H1 (cell line): ENCODE measurements around the gene TMEM116. TPM values are rescaled to one million over a fixed set of nuclear protein-coding genes. Genes with fewer than 3 reads are reported as not detected.

Experiments
- CTCF ChIA-PET: fragments of 300-600 bp; sonication (Branson Sonifier 250); formaldehyde crosslinking; loops from one replicate; lab custom pipeline; 2021; ENCODE audit not compliant: partially characterized antibody; lab: Charles Lee
- POLR2A ChIA-PET: fragments of 300-600 bp; sonication (Branson Sonifier 250); formaldehyde crosslinking; loops from one replicate; lab custom pipeline; 2021; ENCODE audit warnings: inconsistent platforms; ENCODE audit not compliant: partially characterized antibody; lab: Charles Lee
- DNase-seq, 2 experiments: peaks; one replicate each; pipeline versions ENCODE4 v3.0.0 to v3.0.0-alpha.2; 2010 to 2022; ENCODE audit warnings: low spot score in 2 of 2, low read depth in 1 of 2, mixed read lengths in 1 of 2
- FAIRE-seq: peaks from 2 replicates; lab custom pipeline; 2011; peaks lifted over from hg19 to GRCh38; lab: Jason Lieb, UNC
- H2AFZ ChIP-seq: 2 replicates; pipeline ENCODE4 v1.8.1; 2012; ENCODE audit warnings: low read length, inconsistent platforms
- H2AK5ac ChIP-seq: 2 replicates; pipeline ENCODE4 v1.6.1; 2013; ENCODE audit warnings: low read depth, low read length
- H2BK120ac ChIP-seq: replicated peaks from 2 replicates; pipeline ENCODE3; 2013; ENCODE audit warnings: low read depth, low read length, inconsistent platforms
- H2BK12ac ChIP-seq: 2 replicates; pipeline ENCODE4 v1.6.1; 2013; ENCODE audit warnings: low read depth, low read length
- H2BK15ac ChIP-seq: 2 replicates; pipeline ENCODE4 v1.6.1; 2013; ENCODE audit warnings: low read length
- H2BK20ac ChIP-seq: 2 replicates; pipeline ENCODE4 v1.6.1; 2013; ENCODE audit warnings: low read length
- H2BK5ac ChIP-seq: 2 replicates; pipeline ENCODE4 v1.6.1; 2013; ENCODE audit warnings: low read depth, low read length
- H3K14ac ChIP-seq: 2 replicates; pipeline ENCODE4 v1.6.1; 2013; ENCODE audit warnings: inconsistent platforms; ENCODE audit not compliant: insufficient read length
- H3K18ac ChIP-seq: 2 replicates; pipeline ENCODE4 v1.6.1; 2013; ENCODE audit warnings: low read length; ENCODE audit errors: extremely low read depth
- H3K23ac ChIP-seq: 2 replicates; pipeline ENCODE4 v1.6.1; 2013; ENCODE audit warnings: inconsistent platforms; ENCODE audit not compliant: insufficient read length
- H3K23me2 ChIP-seq: 2 replicates; pipeline ENCODE4 v1.6.1; 2013; ENCODE audit warnings: low read depth, low read length
- H3K27ac ChIP-seq: 2 replicates; pipeline ENCODE4 v1.6.1; 2011; ENCODE audit warnings: low read depth, low read length, inconsistent platforms
- H3K27me3 ChIP-seq, 4 experiments: replicated peaks in 1 of 4; 1 replicate in 1 of 4; 2 replicates in 3 of 4; pipeline versions ENCODE4 v1.6.1 to v1.8.1; 2011 to 2013; ENCODE audit warnings: low read length in 3 of 4, mild to moderate bottlenecking in 3 of 4, inconsistent platforms in 2 of 4, mixed read lengths in 2 of 4, moderate library complexity in 1 of 4; ENCODE audit not compliant: control insufficient read depth in 3 of 4, insufficient read depth in 3 of 4; ENCODE audit errors: extremely low read depth in 1 of 4
- H3K36me3 ChIP-seq, 4 experiments: 2 replicates each; pipeline versions ENCODE4 v1.6.1 to v1.8.1; 2011 to 2013; ENCODE audit warnings: mild to moderate bottlenecking in 4 of 4, low read length in 3 of 4, moderate library complexity in 2 of 4, control low read depth in 1 of 4, inconsistent platforms in 1 of 4; ENCODE audit not compliant: insufficient read depth in 4 of 4, control insufficient read depth in 2 of 4
- H3K4ac ChIP-seq: replicated peaks from 2 replicates; pipeline ENCODE3; 2013; ENCODE audit warnings: low read length, low read depth, mixed read lengths, inconsistent platforms; ENCODE audit not compliant: insufficient read length
- H3K4me1 ChIP-seq, 4 experiments: replicated peaks in 1 of 4; 1 replicate in 1 of 4; 2 replicates in 3 of 4; pipeline versions ENCODE4 v1.6.1 to v1.8.1; 2011 to 2013; ENCODE audit warnings: low read length in 3 of 4, inconsistent platforms in 2 of 4, mixed read lengths in 1 of 4; ENCODE audit not compliant: insufficient read depth in 4 of 4, control insufficient read depth in 3 of 4
- H3K4me2 ChIP-seq, 2 experiments: 2 replicates each; pipeline versions ENCODE4 v1.6.1 to v1.8.1; 2011 to 2013; ENCODE audit warnings: low read depth in 2 of 2, low read length in 2 of 2, control low read depth in 1 of 2, inconsistent platforms in 1 of 2, mild to moderate bottlenecking in 1 of 2; ENCODE audit not compliant: insufficient read depth in 1 of 2
- H3K4me3 ChIP-seq, 4 experiments: fragments of 200-600, 300-600 bp in 1 of 4; sonication (generic), shearing (Covaris generic), sonication (Bioruptor Twin) in 1 of 4; 2 replicates each; pipeline versions ENCODE4 v1.5.1 to v1.8.1; 2011 to 2016; ENCODE audit warnings: low read length in 4 of 4, low read depth in 3 of 4, control low read depth in 2 of 4, inconsistent platforms in 2 of 4, mild to moderate bottlenecking in 2 of 4, mixed read lengths in 1 of 4, moderate library complexity in 1 of 4; ENCODE audit not compliant: insufficient read depth in 2 of 4; ENCODE audit errors: extremely low read depth in 1 of 4
- H3K56ac ChIP-seq: replicated peaks from 2 replicates; pipeline ENCODE3; 2013; ENCODE audit warnings: low read depth, mild to moderate bottlenecking, mixed read lengths, low read length, inconsistent platforms; ENCODE audit not compliant: insufficient read length
- H3K79me1 ChIP-seq: 2 replicates; pipeline ENCODE4 v1.6.1; 2013; ENCODE audit warnings: low read depth, low read length, control low read depth
- H3K79me2 ChIP-seq, 2 experiments: 2 replicates each; pipeline versions ENCODE4 v1.6.1 to v1.8.1; 2012 to 2013; ENCODE audit warnings: low read length in 2 of 2, mild to moderate bottlenecking in 2 of 2, inconsistent platforms in 1 of 2; ENCODE audit not compliant: insufficient read depth in 2 of 2, control insufficient read depth in 1 of 2
- H3K9ac ChIP-seq, 4 experiments: replicated peaks in 1 of 4; 1 replicate in 1 of 4; 2 replicates in 3 of 4; pipeline versions ENCODE4 v1.6.1 to v1.8.1; 2011 to 2013; ENCODE audit warnings: low read depth in 3 of 4, low read length in 3 of 4, control low read depth in 2 of 4, mild to moderate bottlenecking in 2 of 4, moderate library complexity in 2 of 4, inconsistent platforms in 1 of 4; ENCODE audit errors: extremely low read depth in 1 of 4
- H3K9me3 ChIP-seq, 2 experiments: 2 replicates each; pipeline versions ENCODE4 v1.6.1 to v1.8.1; 2012 to 2013; ENCODE audit warnings: mild to moderate bottlenecking in 2 of 2, moderate library complexity in 2 of 2, control low read depth in 1 of 2, inconsistent platforms in 1 of 2, low read depth in 1 of 2, low read length in 1 of 2, mixed read lengths in 1 of 2; ENCODE audit not compliant: insufficient read depth in 2 of 2
- H4K20me1 ChIP-seq, 2 experiments: replicated peaks in 1 of 2; 2 replicates each; pipeline versions ENCODE3 to v1.8.1; 2011 to 2013; ENCODE audit warnings: inconsistent platforms in 2 of 2, low read length in 2 of 2, mild to moderate bottlenecking in 1 of 2; ENCODE audit not compliant: insufficient read depth in 2 of 2, control insufficient read depth in 1 of 2
- H4K5ac ChIP-seq: 2 replicates; pipeline ENCODE4 v1.6.1; 2013; ENCODE audit warnings: low read length, low read depth, mixed read lengths, inconsistent platforms; ENCODE audit not compliant: insufficient read length
- H4K8ac ChIP-seq: 2 replicates; pipeline ENCODE4 v1.8.0; 2013; ENCODE audit warnings: mild to moderate bottlenecking, moderate library complexity, low read length, inconsistent platforms; ENCODE audit not compliant: insufficient read depth; ENCODE audit errors: extremely low read depth
- H4K91ac ChIP-seq: replicated peaks from 2 replicates; pipeline ENCODE3; 2013; ENCODE audit warnings: low read length, mixed read lengths, inconsistent platforms; ENCODE audit not compliant: insufficient read length
- CBX5 ChIP-seq: fragments of 300-800, 300-1000 bp; sonication (generic); IDR thresholded peaks from 2 replicates; pipeline ENCODE4 v1.7.1; 2016; ENCODE audit warnings: antibody characterized with exemption, low read length, low read depth
- CBX8 ChIP-seq: fragments of 300-800, 300-1000 bp; sonication (generic); IDR thresholded peaks from 2 replicates; pipeline ENCODE4 v1.7.1; 2016; ENCODE audit warnings: low read depth, low read length, borderline replicate concordance
- CEBPB ChIP-seq: IDR thresholded peaks from 2 replicates; pipeline ENCODE4 v1.6.1; 2012; ENCODE audit warnings: low read depth, low read length
- EGR1 ChIP-seq: IDR thresholded peaks from 2 replicates; pipeline ENCODE4 v1.6.1; 2011; ENCODE audit warnings: low read depth, low read length, borderline replicate concordance
- GABPA ChIP-seq: IDR thresholded peaks from 2 replicates; pipeline ENCODE4 v1.6.1; 2011; ENCODE audit warnings: mild to moderate bottlenecking, low read length, moderate library complexity, borderline replicate concordance; ENCODE audit not compliant: insufficient read depth
- JUND ChIP-seq: IDR thresholded peaks from 2 replicates; pipeline ENCODE4 v1.6.1; 2011; ENCODE audit warnings: mild to moderate bottlenecking, improper control_type of control experiment, low read length
- MAFK ChIP-seq: IDR thresholded peaks from 2 replicates; pipeline ENCODE4 v1.6.1; 2012; ENCODE audit warnings: low read depth, mild to moderate bottlenecking, improper control_type of control experiment, low read length
- MAX ChIP-seq: IDR thresholded peaks from 2 replicates; pipeline ENCODE4 v1.6.1; 2012; ENCODE audit warnings: inconsistent platforms
- NRF1 ChIP-seq: IDR thresholded peaks from 2 replicates; pipeline ENCODE4 v1.6.1; 2011; ENCODE audit warnings: mild to moderate bottlenecking, low read depth, low read length, improper control_type of control experiment
- RAD21 ChIP-seq, 2 experiments: IDR thresholded peaks in 1 of 2; conservative IDR thresholded peaks in 1 of 2; 2 replicates each; pipeline ENCODE4 v1.6.1; 2011; ENCODE audit warnings: low read depth in 2 of 2, low read length in 2 of 2, improper control_type of control experiment in 1 of 2, inconsistent platforms in 1 of 2, mild to moderate bottlenecking in 1 of 2, moderate library complexity in 1 of 2
- TAF1 ChIP-seq: IDR thresholded peaks from 2 replicates; pipeline ENCODE4 v1.6.1; 2011; ENCODE audit warnings: mild to moderate bottlenecking, low read depth, low read length
- YY1 ChIP-seq: IDR thresholded peaks from 2 replicates; pipeline ENCODE4 v1.6.1; 2011; ENCODE audit warnings: low read depth, mild to moderate bottlenecking, low read length
- WGBS, 2 experiments: shearing (Covaris generic) in 1 of 2; methylation state at CpG; one replicate each; pipeline versions ENCODE4 v1.1.6 to v1.1.7; 2013 to 2015; ENCODE audit warnings: low lambda C conversion rate in 2 of 2, mixed read lengths in 2 of 2, inconsistent platforms in 1 of 2, low coverage in 1 of 2, missing lambda C conversion rate in 1 of 2; ENCODE audit not compliant: insufficient replicate concordance in 2 of 2, insufficient coverage in 1 of 2, insufficient read length in 1 of 2; ENCODE audit errors: extremely low coverage in 1 of 2, missing lambda C conversion rate in 1 of 2; 5-methylcytosine and 5-hydroxymethylcytosine counted together
- polyA plus RNA-seq, 7 experiments: library from polyadenylated mRNA; depleted of rRNA in 3 of 7; stranded (reverse) in 5 of 7; unstranded in 2 of 7; fragments of >200 nt in 5 of 7; fragments of 200-250 nt in 2 of 7; gene quantifications; 1 replicate in 5 of 7; 2 replicates in 1 of 7; 4 replicates in 1 of 7; pipeline versions ENCODE4 v1.2.1 to v1.2.3, GENCODE V29; 2011 to 2013; ENCODE audit warnings: missing spikeins in 2 of 7, mixed read lengths in 2 of 7
- total RNA-seq: library from RNA; stranded (reverse); fragmentation: NEBNext Ultra II Directional; extraction: Animal tissue kit (Norgen Biotek cat#: 25700); gene quantifications from 2 replicates; pipeline ENCODE4 v1.2.1, GENCODE V29; 2021

TMEM116 gene
- total and polyA plus RNA-seq, 2 of the 8 experiments (the other 6 are each of a cell fraction or from before 2014, with no cell fraction given), result 8.1 to 25.2 TPM

- no peak for TF ChIP-seq TAF1
Measured at GRCh38 chr12:111991535-111991934, 21.4 kb downstream of the TMEM116 start (continued).

- POLR2A ChIA-PET, result no interaction called here
- Histone ChIP-seq H4K20me1 (no peaks in the 10 kb centered on the region), H4K91ac (no peak overlapping the region), H3K9me3 (no peaks in the 10 kb centered on the region), H3K4me2 (no peak overlapping the region), H4K8ac (no peak overlapping the region), H2BK12ac (no peak overlapping the region), H3K23ac (no peak overlapping the region), H3K23me2 (no peaks in the 10 kb centered on the region), H3K27ac (no peak overlapping the region), H2BK120ac (no peak overlapping the region), H3K79me2 (no peaks in the 10 kb centered on the region), H4K5ac (no peak overlapping the region), H3K79me1 (no peaks in the 10 kb centered on the region), H3K36me3 (no peaks in the 10 kb centered on the region), H2AFZ (no peak overlapping the region)
- 77 to 100% methylated on average over 1 to 2 of the region's 2 CpGs for WGBS, 2 experiments
- no peak for FAIRE-seq
- no peak for TF ChIP-seq MAFK
- no peak for TF ChIP-seq RAD21 (IDR thresholded peaks at IDR 0.05 in 1 of 2, conservative IDR thresholded peaks at IDR 0.05 in 1 of 2; ENCODE audit: low read depth in 2 of 2, low read length in 2 of 2)
- TF ChIP-seq EGR1, result no peak
- no peak for TF ChIP-seq JUND
- TF ChIP-seq TAF1, result no peak
- TF ChIP-seq NRF1, result no peak
- no peak for TF ChIP-seq CBX5
- no peak for TF ChIP-seq YY1
- TF ChIP-seq CEBPB, result no peak
- no peak for TF ChIP-seq MAX
- TF ChIP-seq GABPA, result no peak
- TF ChIP-seq CBX8, result no peak
- TF ChIP-seq, all 59 proteins: peak for 0
- CTCF ChIA-PET, result interaction anchor here (0.7 to 1.8 kb wide), 2 partner anchors 13 to 40 kb away, joined by 3 to 7 read pairs; no protein-coding TSS in a partner anchor
- Histone ChIP-seq H3K4ac (no peak overlapping the region), H2AK5ac (no peak overlapping the region), H3K4me3 (no peak overlapping the region), H3K4me1 (no peaks in the 10 kb centered on the region), H3K14ac (no peak overlapping the region), H3K18ac (no peak overlapping the region), H2BK15ac (no peak overlapping the region), H2BK5ac (no peak overlapping the region), H2BK20ac (no peak overlapping the region), H3K9ac (no peak overlapping the region), H3K27me3 (no peaks in the 10 kb centered on the region), H3K56ac (no peak overlapping the region)
- no peak for DNase-seq
Measured at GRCh38 chr12:111984820-111985219, 28.1 kb downstream of the TMEM116 start.
